ENCODE measurements around the gene HOOK2. TPM values are rescaled to one million over a fixed set of nuclear protein-coding genes. Genes with fewer than 3 reads are reported as not detected.

The HOOK2 gene
- polyA plus RNA-seq, 3 donors = 0.55 to 28.6 (median 1.1) TPM

GRCh38 chr19:12749938-12750521, 25.3 kb downstream of the HOOK2 start:
- intact Hi-C loops (cut with micrococcal nuclease) = no loop called here
- Histone ChIP-seq H3K27me3 (ENCODE audit: control insufficient read depth in 2 of 2, insufficient read depth in 2 of 2, low read length in 2 of 2) (peaks cover 0 to 15% of the 10 kb centered on the region in 2 donors), H3K4me2 (replicated peaks; ENCODE audit: extremely low read depth, low read length, poor library complexity, severe bottlenecking) (no peak overlapping the region), H3K36me3 (replicated peaks in 1 of 2; ENCODE audit: control insufficient read depth in 1 of 2, insufficient read depth in 2 of 2, low read length in 2 of 2) (peaks cover 24 to 33% of the 10 kb centered on the region in 2 donors), H3K4me3 (replicated peaks in 1 of 3; ENCODE audit: low read depth in 2 of 3, low read length in 3 of 3) (no peak overlapping the region), H4K20me1 (ENCODE audit: insufficient read depth, low read length) (no peaks in the 10 kb centered on the region), H3K9me3 (replicated peaks in 1 of 2; ENCODE audit: control insufficient read depth in 1 of 2, insufficient read depth in 1 of 2, low read length in 2 of 2) (peaks cover 13 to 18% of the 10 kb centered on the region in 2 donors), H3K79me2 (ENCODE audit: insufficient read depth, low read length) (no peaks in the 10 kb centered on the region), H3K27ac (ENCODE audit: low read depth in 1 of 2, low read length in 2 of 2) (no peak overlapping the region), H3K4me1 (ENCODE audit: control insufficient read depth in 1 of 2, insufficient read depth in 2 of 2, low read length in 2 of 2) (no peaks in the 10 kb centered on the region), H2AFZ (ENCODE audit: insufficient read depth, low read depth, low read length, poor library complexity, severe bottlenecking) (no peak overlapping the region), H3K9ac (ENCODE audit: insufficient read depth, low read length, poor library complexity, severe bottlenecking) (no peak overlapping the region)
- TF ChIP-seq, protein P1, sequence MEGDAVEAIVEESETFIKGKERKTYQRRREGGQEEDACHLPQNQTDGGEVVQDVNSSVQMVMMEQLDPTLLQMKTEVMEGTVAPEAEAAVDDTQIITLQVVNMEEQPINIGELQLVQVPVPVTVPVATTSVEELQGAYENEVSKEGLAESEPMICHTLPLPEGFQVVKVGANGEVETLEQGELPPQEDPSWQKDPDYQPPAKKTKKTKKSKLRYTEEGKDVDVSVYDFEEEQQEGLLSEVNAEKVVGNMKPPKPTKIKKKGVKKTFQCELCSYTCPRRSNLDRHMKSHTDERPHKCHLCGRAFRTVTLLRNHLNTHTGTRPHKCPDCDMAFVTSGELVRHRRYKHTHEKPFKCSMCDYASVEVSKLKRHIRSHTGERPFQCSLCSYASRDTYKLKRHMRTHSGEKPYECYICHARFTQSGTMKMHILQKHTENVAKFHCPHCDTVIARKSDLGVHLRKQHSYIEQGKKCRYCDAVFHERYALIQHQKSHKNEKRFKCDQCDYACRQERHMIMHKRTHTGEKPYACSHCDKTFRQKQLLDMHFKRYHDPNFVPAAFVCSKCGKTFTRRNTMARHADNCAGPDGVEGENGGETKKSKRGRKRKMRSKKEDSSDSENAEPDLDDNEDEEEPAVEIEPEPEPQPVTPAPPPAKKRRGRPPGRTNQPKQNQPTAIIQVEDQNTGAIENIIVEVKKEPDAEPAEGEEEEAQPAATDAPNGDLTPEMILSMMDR (IDR thresholded peaks at IDR 0.05) = no peak
- Mint-ChIP-seq H3K36me3 (peaks cover 30 to 34% of the 10 kb centered on the region in 2 donors), H3K9me3 (peaks cover 12 to 20% (median 16%) of the 10 kb centered on the region in 7 donors), H3K27ac (peak overlapping the region in 1 of 7 donors; percentile 10), H3K4me3 (peak overlapping the region in 1 of 2 donors; percentile 22), H3K4me1 (peaks cover 4% of the 10 kb centered on the region), H3K27me3 (ENCODE audit: low read depth in 3 of 3) (peaks cover 22 to 35% (median 26%) of the 10 kb centered on the region in 3 donors)
- DNase-seq = no peak
- 39% methylated on average over 18 of the region's 24 CpGs for WGBS (ENCODE audit: insufficient coverage)

DNA sequence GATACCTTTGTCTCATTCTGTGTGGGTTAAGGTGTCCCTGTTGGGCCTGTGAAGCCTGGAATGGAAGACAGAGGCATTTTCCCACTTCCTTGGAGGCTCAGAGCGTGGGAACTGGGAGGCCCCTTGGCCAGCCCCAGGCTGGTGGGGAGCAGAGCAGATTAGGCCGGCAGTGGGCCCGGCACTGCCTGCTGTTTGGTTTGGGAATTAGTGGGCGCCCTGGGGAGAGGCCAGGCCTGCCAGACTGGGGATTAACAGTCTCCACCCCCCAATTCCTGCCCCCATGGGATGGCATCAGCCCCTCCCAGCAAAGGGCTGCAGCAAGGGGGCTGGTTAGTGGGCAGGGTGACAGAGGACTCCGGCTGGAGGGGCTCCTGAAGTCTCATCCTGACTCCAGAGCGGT, 26.9 kb downstream of the HOOK2 start:
- Histone ChIP-seq H3K4me2 (replicated peaks; ENCODE audit: extremely low read depth, low read length, poor library complexity, severe bottlenecking) (no peak overlapping the region), H2AFZ (ENCODE audit: insufficient read depth, low read depth, low read length, poor library complexity, severe bottlenecking) (no peak overlapping the region), H3K9me3 (replicated peaks in 1 of 2; ENCODE audit: control insufficient read depth in 1 of 2, insufficient read depth in 1 of 2, low read length in 2 of 2) (peaks cover 13 to 18% of the 10 kb centered on the region in 2 donors), H4K20me1 (ENCODE audit: insufficient read depth, low read length) (no peaks in the 10 kb centered on the region), H3K79me2 (ENCODE audit: insufficient read depth, low read length) (no peaks in the 10 kb centered on the region), H3K27me3 (ENCODE audit: control insufficient read depth in 2 of 2, insufficient read depth in 2 of 2, low read length in 2 of 2) (peaks cover 0 to 11% of the 10 kb centered on the region in 2 donors), H3K36me3 (replicated peaks in 1 of 2; ENCODE audit: control insufficient read depth in 1 of 2, insufficient read depth in 2 of 2, low read length in 2 of 2) (peaks cover 32 to 43% of the 10 kb centered on the region in 2 donors), H3K9ac (ENCODE audit: insufficient read depth, low read length, poor library complexity, severe bottlenecking) (no peak overlapping the region), H3K27ac (ENCODE audit: low read depth in 1 of 2, low read length in 2 of 2) (no peak overlapping the region), H3K4me3 (replicated peaks in 1 of 3; ENCODE audit: low read depth in 2 of 3, low read length in 3 of 3) (no peak overlapping the region), H3K4me1 (ENCODE audit: control insufficient read depth in 1 of 2, insufficient read depth in 2 of 2, low read length in 2 of 2) (no peaks in the 10 kb centered on the region)
- no peak overlapping the region for H3K27ac Mint-ChIP-seq
- intact Hi-C loops (cut with micrococcal nuclease) = no loop called here
- H3K4me3 Mint-ChIP-seq = no peak overlapping the region
- H3K27me3 Mint-ChIP-seq (ENCODE audit: low read depth in 3 of 3) = peaks cover 22 to 31% (median 25%) of the 10 kb centered on the region in 3 donors
- peaks cover 4% of the 10 kb centered on the region for H3K4me1 Mint-ChIP-seq
- WGBS (ENCODE audit: insufficient coverage) = 92% methylated on average over 3 of the region's 6 CpGs
- TF ChIP-seq, protein P1 (IDR thresholded peaks at IDR 0.05) = no peak
- H3K9me3 Mint-ChIP-seq = peaks cover 12 to 20% (median 16%) of the 10 kb centered on the region in 7 donors
- peaks cover 40 to 46% of the 10 kb centered on the region in 2 donors for H3K36me3 Mint-ChIP-seq
- DNase-seq = no peak

All from CD14-positive monocyte (primary cell).